OCI-LY3 (cell line): ENCODE measurements around the gene SMIM22.

ENCODE experiments used
- H2AFZ ChIP-seq: fragments of 200-600, 300-600 bp; shearing (Covaris generic); 2 replicates; pipeline ENCODE4 v1.6.0; 2014; ENCODE audit warnings: antibody characterized with exemption, low read depth, low read length
- H3K27ac ChIP-seq: fragments of 200-600, 300-600 bp; sonication (generic); 2 replicates; pipeline ENCODE4 v1.5.1; 2014; ENCODE audit warnings: mild to moderate bottlenecking, low read length, moderate library complexity, mixed read lengths
- H3K27me3 ChIP-seq: fragments of 200-600, 300-600 bp; sonication (generic); 2 replicates; pipeline ENCODE4 v1.6.1; 2014; ENCODE audit warnings: low read depth, low read length, mixed read lengths
- H3K36me3 ChIP-seq: fragments of 200-600, 300-600 bp; sonication (generic); replicated peaks from 2 replicates; pipeline ENCODE3; 2014; ENCODE audit warnings: low read depth, low read length, mixed read lengths
- H3K4me1 ChIP-seq: fragments of 300-600, 200-600 bp; sonication (generic); 2 replicates; pipeline ENCODE4 v1.6.1; 2014; ENCODE audit warnings: low read length, mixed read lengths
- H3K4me2 ChIP-seq: fragments of 200-600, 300-600 bp; sonication (generic); 2 replicates; pipeline ENCODE4 v1.6.1; 2014; ENCODE audit warnings: low read length, mixed read lengths
- H3K4me3 ChIP-seq: fragments of 300-600, 200-600 bp; sonication (generic); 2 replicates; pipeline ENCODE4 v1.5.1; 2014; ENCODE audit warnings: antibody characterized with exemption, mild to moderate bottlenecking, low read length, moderate library complexity
- H3K79me2 ChIP-seq: fragments of 300-600, 200-600 bp; shearing (Covaris generic); 2 replicates; pipeline ENCODE4 v1.6.1; 2014; ENCODE audit warnings: mild to moderate bottlenecking, low read length, mixed read lengths
- H3K9ac ChIP-seq: fragments of 300-600, 200-600 bp; shearing (Covaris generic); 2 replicates; pipeline ENCODE4 v1.6.0; 2014; ENCODE audit warnings: mild to moderate bottlenecking, low read length, moderate library complexity
- H3K9me3 ChIP-seq: fragments of 200-600, 300-600 bp; shearing (Covaris generic); 2 replicates; pipeline ENCODE4 v1.6.1; 2014; ENCODE audit warnings: low read length, mixed read lengths; ENCODE audit not compliant: insufficient read depth
- H4K20me1 ChIP-seq: fragments of 200-600, 300-600 bp; sonication (generic); 2 replicates; pipeline ENCODE4 v1.6.1; 2016; ENCODE audit warnings: low read length, mixed read lengths; ENCODE audit not compliant: insufficient read depth
- EZH2phosphoT487 ChIP-seq: fragments of 200-600 bp; shearing (Covaris generic); IDR thresholded peaks from 2 replicates; pipeline ENCODE4 v1.6.1; 2018; ENCODE audit warnings: antibody characterized with exemption, mixed run types, low read depth
- TF ChIP-seq, protein P1 (sequence below): fragments of 200-600, 300-600 bp; sonication (generic); IDR thresholded peaks from 2 replicates; pipeline ENCODE4 v1.5.1; 2014; ENCODE audit warnings: antibody characterized with exemption, low read length, low read depth

SMIM22 gene

DNA sequence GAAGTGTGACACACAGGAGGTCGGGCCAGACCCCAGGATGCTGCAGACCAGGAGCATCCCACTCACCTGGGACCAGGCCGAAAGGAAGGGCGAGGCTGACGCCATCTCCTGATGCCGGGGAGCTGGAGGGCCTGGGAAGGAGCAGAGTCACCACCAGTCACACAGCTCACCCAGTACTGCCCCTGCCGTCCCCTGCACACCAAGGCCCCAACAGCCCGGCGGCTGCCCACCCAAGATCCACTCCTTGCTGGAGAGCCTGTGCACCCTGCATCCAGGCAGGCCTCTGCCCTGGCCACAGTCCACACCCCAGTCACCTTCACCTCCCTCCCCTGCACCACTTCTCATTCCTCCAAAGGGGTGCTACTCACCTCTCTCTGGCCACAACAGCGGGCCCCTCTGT is 33.0 kb upstream of the SMIM22 start:
- H3K4me1 ChIP-seq = peaks cover 6% of the 10 kb centered on the region
- H3K4me2 ChIP-seq = no peak overlapping the region
- no peak overlapping the region for H3K9ac ChIP-seq
- no peaks in the 10 kb centered on the region for H3K27me3 ChIP-seq
- H3K79me2 ChIP-seq = peaks cover 18% of the 10 kb centered on the region
- H2AFZ ChIP-seq = no peak overlapping the region
- TF ChIP-seq, protein P1, sequence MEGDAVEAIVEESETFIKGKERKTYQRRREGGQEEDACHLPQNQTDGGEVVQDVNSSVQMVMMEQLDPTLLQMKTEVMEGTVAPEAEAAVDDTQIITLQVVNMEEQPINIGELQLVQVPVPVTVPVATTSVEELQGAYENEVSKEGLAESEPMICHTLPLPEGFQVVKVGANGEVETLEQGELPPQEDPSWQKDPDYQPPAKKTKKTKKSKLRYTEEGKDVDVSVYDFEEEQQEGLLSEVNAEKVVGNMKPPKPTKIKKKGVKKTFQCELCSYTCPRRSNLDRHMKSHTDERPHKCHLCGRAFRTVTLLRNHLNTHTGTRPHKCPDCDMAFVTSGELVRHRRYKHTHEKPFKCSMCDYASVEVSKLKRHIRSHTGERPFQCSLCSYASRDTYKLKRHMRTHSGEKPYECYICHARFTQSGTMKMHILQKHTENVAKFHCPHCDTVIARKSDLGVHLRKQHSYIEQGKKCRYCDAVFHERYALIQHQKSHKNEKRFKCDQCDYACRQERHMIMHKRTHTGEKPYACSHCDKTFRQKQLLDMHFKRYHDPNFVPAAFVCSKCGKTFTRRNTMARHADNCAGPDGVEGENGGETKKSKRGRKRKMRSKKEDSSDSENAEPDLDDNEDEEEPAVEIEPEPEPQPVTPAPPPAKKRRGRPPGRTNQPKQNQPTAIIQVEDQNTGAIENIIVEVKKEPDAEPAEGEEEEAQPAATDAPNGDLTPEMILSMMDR = no peak
- no peak for TF ChIP-seq EZH2phosphoT487
- H3K9me3 ChIP-seq = no peaks in the 10 kb centered on the region
- H3K27ac ChIP-seq = no peak overlapping the region
- H3K4me3 ChIP-seq = no peak overlapping the region
- H3K36me3 ChIP-seq = peaks cover 26% of the 10 kb centered on the region
- H4K20me1 ChIP-seq = no peaks in the 10 kb centered on the region

DNA sequence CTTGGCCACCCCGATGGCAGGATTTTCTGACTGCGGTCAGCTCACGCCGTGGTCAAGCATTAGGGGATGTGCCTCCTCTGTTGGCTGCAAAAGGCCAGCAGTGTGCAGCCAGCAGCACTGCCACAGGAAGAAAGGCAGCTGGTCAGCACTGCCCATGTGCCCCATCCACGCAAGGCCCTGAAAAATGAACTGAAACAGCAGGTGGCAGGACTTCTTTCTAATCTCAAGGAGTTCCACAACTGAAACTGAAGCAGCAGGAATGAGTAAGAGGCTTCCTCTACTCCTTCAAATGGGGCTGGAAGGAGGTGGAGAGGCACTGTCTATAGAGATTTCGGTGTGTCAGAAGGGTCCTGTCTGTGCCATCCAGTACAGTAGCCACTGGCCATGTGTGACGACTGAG is 31.4 kb upstream of the SMIM22 start:
- Histone ChIP-seq H3K4me3 (no peak overlapping the region), H2AFZ (no peak overlapping the region), H3K9me3 (no peaks in the 10 kb centered on the region), H3K27ac (no peak overlapping the region), H4K20me1 (no peaks in the 10 kb centered on the region), H3K27me3 (no peaks in the 10 kb centered on the region), H3K4me2 (no peak overlapping the region), H3K9ac (no peak overlapping the region), H3K4me1 (peaks cover 6% of the 10 kb centered on the region), H3K36me3 (peaks cover 23% of the 10 kb centered on the region), H3K79me2 (peaks cover 18% of the 10 kb centered on the region)
- TF ChIP-seq, protein P1 = no peak
- no peak for TF ChIP-seq EZH2phosphoT487

DNA sequence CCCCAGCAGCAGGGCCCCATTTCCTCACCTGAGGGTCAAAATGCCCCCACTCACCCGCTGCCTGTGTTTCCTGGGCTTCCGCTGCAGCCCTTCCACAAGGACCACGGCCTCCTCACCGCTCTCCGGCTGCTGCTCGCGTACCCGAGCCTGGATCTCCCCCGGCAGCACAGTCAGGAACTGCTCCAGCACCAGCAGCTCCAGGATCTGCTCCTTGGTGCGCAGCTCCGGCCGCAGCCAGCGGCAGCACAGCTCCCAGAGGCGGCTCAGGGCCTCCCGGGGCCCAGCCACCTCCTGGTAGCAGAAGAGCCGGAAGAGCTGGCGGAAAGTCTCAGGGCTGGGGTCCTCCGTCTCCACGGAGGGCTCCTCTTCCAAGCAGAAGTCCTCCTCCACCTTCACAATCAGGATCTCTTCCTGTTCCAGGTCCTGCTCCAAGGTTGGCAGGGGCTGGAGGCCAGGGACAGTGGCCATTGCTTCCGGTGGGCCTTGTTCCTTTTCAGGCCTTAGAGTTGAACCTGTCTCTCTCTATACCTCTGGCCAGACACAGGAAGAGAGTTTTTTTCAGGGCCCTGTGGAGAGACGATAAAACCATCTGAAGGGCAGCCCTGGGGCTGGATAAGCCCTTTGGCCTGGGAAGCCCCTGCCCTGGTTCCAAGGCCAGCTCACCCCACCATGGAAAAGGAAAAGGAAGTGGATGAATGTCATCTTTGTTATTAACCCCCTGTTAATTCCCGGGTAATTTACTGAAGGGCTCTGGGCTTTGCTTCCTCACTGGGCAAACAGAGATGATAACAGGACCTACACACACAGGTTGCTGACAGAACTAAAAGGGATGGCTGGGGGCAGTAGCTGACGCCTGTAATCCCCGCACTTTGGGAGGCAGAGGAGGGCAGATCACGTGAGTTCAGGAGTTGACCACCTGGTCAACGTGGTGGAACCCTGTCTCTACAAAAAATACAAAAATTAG is 29.4 kb upstream of the SMIM22 start:
- H3K9ac ChIP-seq = peak overlapping the region; percentile 69
- no peaks in the 10 kb centered on the region for H3K9me3 ChIP-seq
- H3K27ac ChIP-seq = no peak overlapping the region
- peaks cover 11% of the 10 kb centered on the region for H3K36me3 ChIP-seq
- peaks cover 18% of the 10 kb centered on the region for H3K79me2 ChIP-seq
- peak overlapping the region; percentile 81 for H3K4me3 ChIP-seq
- TF ChIP-seq EZH2phosphoT487 = no peak
- TF ChIP-seq, protein P1 = no peak
- H4K20me1 ChIP-seq = no peaks in the 10 kb centered on the region
- H3K4me2 ChIP-seq = peak overlapping the region; percentile 78
- H3K4me1 ChIP-seq = peaks cover 10% of the 10 kb centered on the region
- H3K27me3 ChIP-seq = no peaks in the 10 kb centered on the region
- H2AFZ ChIP-seq = no peak overlapping the region

DNA sequence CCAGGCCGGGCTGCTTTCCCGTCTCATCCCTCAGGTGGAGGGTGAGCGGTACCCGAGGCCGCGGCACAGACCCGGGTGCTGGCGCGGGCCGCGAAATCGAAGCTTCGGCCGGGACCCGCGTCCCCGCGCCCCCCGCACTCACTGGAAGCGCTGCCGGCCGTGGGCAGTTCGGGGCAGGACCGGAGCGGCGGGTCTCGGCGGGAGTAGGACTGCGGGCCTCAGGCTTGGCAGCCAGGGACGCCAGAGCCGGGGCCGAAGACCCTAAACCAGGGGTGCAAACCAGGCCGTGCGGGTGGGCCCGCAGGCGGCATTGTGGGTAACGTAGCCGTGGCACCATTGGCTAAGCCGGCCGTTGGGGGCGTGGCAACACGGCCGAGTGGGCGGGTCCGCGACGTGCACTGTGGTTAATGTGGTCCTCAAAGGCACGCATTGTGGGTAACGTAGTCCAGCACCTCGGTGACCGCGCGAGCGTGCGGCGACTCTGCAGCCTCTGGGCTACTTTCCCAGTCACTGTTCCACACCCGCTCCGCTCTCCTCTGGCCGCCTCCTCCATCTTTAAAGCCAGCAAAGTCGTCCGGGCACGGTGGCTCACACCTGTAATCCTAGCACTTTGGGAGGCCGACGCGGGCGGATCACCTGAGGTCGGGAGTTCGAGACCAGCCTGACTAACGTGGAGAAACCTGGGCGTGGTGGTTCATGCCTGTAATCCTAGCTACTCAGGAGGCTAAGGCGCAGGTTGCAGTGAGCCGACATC is 28.1 kb upstream of the SMIM22 start, which contains the start of gene ZNF500:
Gene ZNF500 (minus strand): TSS at position 288 of the 754 bp plus-strand sequence. CDS start 1,184 bp downstream, outside the sequence.
- H4K20me1 ChIP-seq = no peaks in the 10 kb centered on the region
- H3K9ac ChIP-seq = peak within 1 kb of the TSS; percentile 70
- H3K4me2 ChIP-seq = peak within 1 kb of the TSS; percentile 86
- H3K79me2 ChIP-seq = peaks cover 18% of the 10 kb centered on the region
- peaks cover 10% of the 10 kb centered on the region for H3K4me1 ChIP-seq
- peak within 1 kb of the TSS; percentile 25 for H3K27ac ChIP-seq
- H3K27me3 ChIP-seq = no peaks in the 10 kb centered on the region
- peak within 1 kb of the TSS; percentile 81 for H3K4me3 ChIP-seq
- TF ChIP-seq, protein P1 = no peak
- no peak for TF ChIP-seq EZH2phosphoT487
- peaks cover 7% of the 10 kb centered on the region for H3K36me3 ChIP-seq
- no peaks in the 10 kb centered on the region for H3K9me3 ChIP-seq
- H2AFZ ChIP-seq = peak within 1 kb of the TSS; percentile 73; the same call in 1 of the 2 replicates
